Panc1 (cell line): ENCODE measurements around the gene ELK4.

ENCODE experiments used
- SIN3A ChIP-seq: IDR thresholded peaks from 2 replicates; pipeline ENCODE4 v1.6.1; 2012; ENCODE audit warnings: low read depth, mild to moderate bottlenecking, low read length, moderate library complexity, borderline replicate concordance; ENCODE audit not compliant: insufficient read depth
- TF ChIP-seq, protein P1 (sequence below): fragments of 450-650 bp; IDR thresholded peaks from 2 replicates; pipeline ENCODE4 v1.5.1; 2017; ENCODE audit warnings: mild to moderate bottlenecking

DNA sequence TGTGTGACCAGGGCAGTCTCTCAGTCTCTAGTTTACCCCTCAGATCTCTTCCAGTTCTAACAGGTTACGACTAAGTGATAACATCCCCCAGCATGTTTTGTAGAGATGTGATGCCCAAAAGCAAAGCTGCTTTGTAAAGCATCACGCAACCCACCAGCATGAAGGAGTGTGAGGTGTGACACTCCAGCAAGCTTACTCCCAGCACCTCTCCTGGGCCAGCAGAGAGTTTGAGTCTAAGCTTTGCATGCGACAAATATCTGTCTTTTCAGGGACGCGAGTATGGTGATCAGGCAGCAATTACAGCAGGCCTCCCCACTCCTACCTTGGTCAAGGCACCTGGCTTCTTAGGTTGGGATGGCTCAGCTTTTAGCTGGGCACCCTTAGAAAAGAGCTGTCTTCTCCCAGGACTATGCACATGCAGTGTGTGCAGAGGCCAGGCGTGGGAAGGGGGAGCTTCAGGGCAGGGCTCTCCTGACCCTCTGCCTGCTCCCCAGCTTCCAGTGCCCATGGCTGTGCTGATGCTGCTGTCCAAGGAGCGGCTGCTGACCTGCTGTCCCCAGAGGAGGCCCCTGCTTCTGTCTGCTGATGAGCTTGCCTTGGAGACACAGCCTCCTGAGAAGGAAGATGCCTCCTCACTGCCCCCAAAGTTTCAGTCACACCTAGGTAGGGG lies 48.2 kb downstream of the ELK4 start:
- no peak for TF ChIP-seq SIN3A
- TF ChIP-seq, protein P1, sequence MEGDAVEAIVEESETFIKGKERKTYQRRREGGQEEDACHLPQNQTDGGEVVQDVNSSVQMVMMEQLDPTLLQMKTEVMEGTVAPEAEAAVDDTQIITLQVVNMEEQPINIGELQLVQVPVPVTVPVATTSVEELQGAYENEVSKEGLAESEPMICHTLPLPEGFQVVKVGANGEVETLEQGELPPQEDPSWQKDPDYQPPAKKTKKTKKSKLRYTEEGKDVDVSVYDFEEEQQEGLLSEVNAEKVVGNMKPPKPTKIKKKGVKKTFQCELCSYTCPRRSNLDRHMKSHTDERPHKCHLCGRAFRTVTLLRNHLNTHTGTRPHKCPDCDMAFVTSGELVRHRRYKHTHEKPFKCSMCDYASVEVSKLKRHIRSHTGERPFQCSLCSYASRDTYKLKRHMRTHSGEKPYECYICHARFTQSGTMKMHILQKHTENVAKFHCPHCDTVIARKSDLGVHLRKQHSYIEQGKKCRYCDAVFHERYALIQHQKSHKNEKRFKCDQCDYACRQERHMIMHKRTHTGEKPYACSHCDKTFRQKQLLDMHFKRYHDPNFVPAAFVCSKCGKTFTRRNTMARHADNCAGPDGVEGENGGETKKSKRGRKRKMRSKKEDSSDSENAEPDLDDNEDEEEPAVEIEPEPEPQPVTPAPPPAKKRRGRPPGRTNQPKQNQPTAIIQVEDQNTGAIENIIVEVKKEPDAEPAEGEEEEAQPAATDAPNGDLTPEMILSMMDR: no peak
